HepG2 (cell line): ENCODE results near the gene SLC25A47. TPM values are rescaled to one million over a fixed set of nuclear protein-coding genes. Genes with fewer than 3 reads are reported as not detected.

Source experiments
- ARNT ChIP-seq: fragments of 450-650 bp; IDR thresholded peaks from 2 replicates; pipeline ENCODE4 v1.6.1; 2017
- CENPX ChIP-seq: sonication (generic); formaldehyde crosslinking; IDR thresholded peaks from 2 replicates; pipeline ENCODE4 v1.9.0; 2021; ENCODE audit warnings: mild to moderate bottlenecking, missing genetic modification reagents, moderate library complexity
- KAT2B ChIP-seq: fragments of 150-350 bp; IDR thresholded peaks from 2 replicates; pipeline ENCODE4 v1.6.1; 2014; ENCODE audit warnings: low read depth, low read length, borderline replicate concordance
- MIER2 ChIP-seq: IDR thresholded peaks from 2 replicates; pipeline ENCODE4 v1.6.1; 2016; ENCODE audit warnings: missing biosample characterization, missing genetic modification reagents
- PITX1 ChIP-seq: sonication (generic); formaldehyde crosslinking; IDR thresholded peaks from 2 replicates; pipeline ENCODE4 v1.5.1; 2020; ENCODE audit warnings: mild to moderate bottlenecking, missing genetic modification reagents
- RBM39 ChIP-seq: fragments of 200-400 bp; formaldehyde crosslinking; IDR thresholded peaks from one replicate; pipeline ENCODE4 v1.6.1; 2018; ENCODE audit warnings: antibody characterized with exemption, mild to moderate bottlenecking, low read depth, low read length; ENCODE audit not compliant: poor library complexity, severe bottlenecking
- RXRB ChIP-seq: IDR thresholded peaks from 2 replicates; pipeline ENCODE4 v1.6.1; 2016; ENCODE audit warnings: borderline replicate concordance, missing genetic modification reagents, missing compliant biosample characterization
- STAT5B ChIP-seq: sonication (generic); formaldehyde crosslinking; IDR thresholded peaks from 2 replicates; pipeline ENCODE4 v1.4.0; 2020; ENCODE audit warnings: missing genetic modification reagents
- TCF7L2 ChIP-seq: IDR thresholded peaks from 2 replicates; pipeline ENCODE4 v1.6.1; 2011; ENCODE audit warnings: mild to moderate bottlenecking, low read depth, low read length, moderate library complexity
- THRA ChIP-seq: sonication (generic); formaldehyde crosslinking; IDR thresholded peaks from 2 replicates; pipeline ENCODE4 v1.4.0; 2020; ENCODE audit warnings: missing genetic modification reagents, borderline replicate concordance
- TMF1 ChIP-seq: sonication (generic); formaldehyde crosslinking; IDR thresholded peaks from 2 replicates; pipeline ENCODE4 v1.8.1; 2022; ENCODE audit warnings: low read depth, missing genetic modification reagents
- YY1 ChIP-seq: IDR thresholded peaks from 2 replicates; pipeline ENCODE4 v1.6.1; 2011; ENCODE audit warnings: low read length, low read depth, moderate library complexity, mild to moderate bottlenecking; ENCODE audit not compliant: insufficient read depth, insufficient replicate concordance
- ZFP1 ChIP-seq: IDR thresholded peaks from 2 replicates; pipeline ENCODE4 v1.6.1; 2016
- ZNF382 ChIP-seq: sonication (generic); formaldehyde crosslinking; IDR thresholded peaks from 2 replicates; pipeline ENCODE4 v1.5.0; 2020; ENCODE audit warnings: missing genetic modification reagents, mild to moderate bottlenecking, borderline replicate concordance
- ZNF383 ChIP-seq: sonication (generic); formaldehyde crosslinking; IDR thresholded peaks from 2 replicates; pipeline ENCODE4 v1.4.0; 2020; ENCODE audit warnings: missing genetic modification reagents, mild to moderate bottlenecking, borderline replicate concordance
- ZNF430 ChIP-seq: sonication (generic); formaldehyde crosslinking; IDR thresholded peaks from 2 replicates; pipeline ENCODE4 v1.9.0; 2021; ENCODE audit warnings: mild to moderate bottlenecking, missing genetic modification reagents
- ZNF652 ChIP-seq: IDR thresholded peaks from 2 replicates; pipeline ENCODE4 v1.6.1; 2016; ENCODE audit warnings: low read depth, borderline replicate concordance
- ZNF672 ChIP-seq: sonication (generic); formaldehyde crosslinking; IDR thresholded peaks from 2 replicates; pipeline ENCODE4 v1.8.1; 2022; ENCODE audit warnings: missing genetic modification reagents
- polyA plus RNA-seq, 8 experiments: library from polyadenylated mRNA; depleted of rRNA in 3 of 8; stranded (reverse) in 7 of 8; unstranded in 1 of 8; fragments of >200 nt; fragmentation: Illumina TruSeq in 4 of 8; extraction: Trizol in 4 of 8; gene quantifications; 2 replicates each; pipeline versions ENCODE4 v1.2.1 to v1.2.3, GENCODE V29; 2011 to 2016; ENCODE audit warnings: low read depth in 4 of 8, missing spikeins in 1 of 8, mixed read lengths in 1 of 8; ENCODE audit not compliant: insufficient read depth in 1 of 8
- total RNA-seq, 5 experiments: library from RNA; depleted of rRNA; stranded (reverse); fragments of >200 nt; fragmentation: Illumina TruSeq; extraction: Trizol; gene quantifications; 2 replicates each; pipeline ENCODE4 v1.2.3, GENCODE V29; 2016; ENCODE audit warnings: low read depth in 1 of 5
- TF ChIP-seq, protein P1 (sequence below): sonication (generic); formaldehyde crosslinking; IDR thresholded peaks from 2 replicates; pipeline ENCODE4 v1.4.0; 2020; ENCODE audit warnings: missing genetic modification reagents
- TF ChIP-seq, protein P2 (sequence below): sonication (generic); formaldehyde crosslinking; IDR thresholded peaks from 2 replicates; pipeline ENCODE4 v1.8.0; 2023; ENCODE audit warnings: mild to moderate bottlenecking, missing genetic modification reagents
- TF ChIP-seq, protein P3 (sequence below): IDR thresholded peaks from 2 replicates; pipeline ENCODE4 v1.6.1; 2016; ENCODE audit warnings: control low read depth
- TF ChIP-seq, protein P4 (sequence below): sonication (generic); formaldehyde crosslinking; IDR thresholded peaks from 2 replicates; pipeline ENCODE4 v1.4.0; 2020; ENCODE audit warnings: missing genetic modification reagents
- TF ChIP-seq, protein P5 (sequence below): sonication (generic); formaldehyde crosslinking; IDR thresholded peaks from 2 replicates; pipeline ENCODE4 v1.4.0; 2020; ENCODE audit warnings: mild to moderate bottlenecking, missing genetic modification reagents

The SLC25A47 gene
- total and polyA plus RNA-seq, 2 of the 13 experiments (the other 11 are each of a cell fraction or from before 2014, with no cell fraction given), result 1.0 to 1.7 TPM

DNA sequence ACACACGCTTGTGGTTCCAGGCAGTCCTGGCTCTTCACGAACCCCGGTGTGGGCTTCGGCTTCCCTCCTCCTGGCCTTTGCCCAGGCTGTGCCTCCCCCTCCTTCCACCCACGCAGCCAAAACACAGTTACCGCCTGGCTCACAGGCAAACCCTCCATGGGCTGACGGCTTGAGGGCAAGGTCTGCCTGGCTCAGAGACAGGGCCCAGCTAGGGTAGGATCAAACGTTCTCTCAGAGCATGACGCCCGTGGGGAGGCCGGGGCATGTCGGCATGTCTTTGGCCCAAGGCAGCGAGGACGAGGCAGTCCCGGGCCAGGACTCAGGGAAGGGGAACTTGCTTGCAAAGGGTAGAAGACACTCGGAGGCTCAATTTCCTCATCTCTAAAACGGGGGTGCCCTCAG is 2.1 kb downstream of the SLC25A47 start (continued):
- TF ChIP-seq ZNF382 (no peak), ZNF672 (CRISPR knock-in tag) (no peak), TMF1 (CRISPR knock-in tag) (no peak), STAT5B (no peak), PITX1 (CRISPR knock-in tag) (no peak; the same call in 1 of the 2 replicates), ARNT (no peak), TCF7L2 (no peak), MIER2 (no peak), CENPX (CRISPR knock-in tag) (no peak), ZNF383 (CRISPR knock-in tag) (no peak), RBM39 (peak; percentile 8), ZNF430 (CRISPR knock-in tag) (no peak), KAT2B (no peak), YY1 (no peak), ZNF652 (no peak), THRA (CRISPR knock-in tag) (no peak), RXRB (CRISPR knock-in tag) (0 out of 2 replicates have a peak, but pooled peaks have one; percentile 48), ZFP1 (CRISPR knock-in tag) (no peak)
- TF ChIP-seq, protein P1, sequence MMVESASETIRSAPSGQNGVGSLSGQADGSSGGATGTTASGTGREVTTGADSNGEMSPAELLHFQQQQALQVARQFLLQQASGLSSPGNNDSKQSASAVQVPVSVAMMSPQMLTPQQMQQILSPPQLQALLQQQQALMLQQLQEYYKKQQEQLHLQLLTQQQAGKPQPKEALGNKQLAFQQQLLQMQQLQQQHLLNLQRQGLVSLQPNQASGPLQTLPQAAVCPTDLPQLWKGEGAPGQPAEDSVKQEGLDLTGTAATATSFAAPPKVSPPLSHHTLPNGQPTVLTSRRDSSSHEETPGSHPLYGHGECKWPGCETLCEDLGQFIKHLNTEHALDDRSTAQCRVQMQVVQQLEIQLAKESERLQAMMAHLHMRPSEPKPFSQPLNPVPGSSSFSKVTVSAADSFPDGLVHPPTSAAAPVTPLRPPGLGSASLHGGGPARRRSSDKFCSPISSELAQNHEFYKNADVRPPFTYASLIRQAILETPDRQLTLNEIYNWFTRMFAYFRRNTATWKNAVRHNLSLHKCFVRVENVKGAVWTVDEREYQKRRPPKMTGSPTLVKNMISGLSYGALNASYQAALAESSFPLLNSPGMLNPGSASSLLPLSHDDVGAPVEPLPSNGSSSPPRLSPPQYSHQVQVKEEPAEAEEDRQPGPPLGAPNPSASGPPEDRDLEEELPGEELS (CRISPR knock-in tag), result no peak
- TF ChIP-seq, protein P2, sequence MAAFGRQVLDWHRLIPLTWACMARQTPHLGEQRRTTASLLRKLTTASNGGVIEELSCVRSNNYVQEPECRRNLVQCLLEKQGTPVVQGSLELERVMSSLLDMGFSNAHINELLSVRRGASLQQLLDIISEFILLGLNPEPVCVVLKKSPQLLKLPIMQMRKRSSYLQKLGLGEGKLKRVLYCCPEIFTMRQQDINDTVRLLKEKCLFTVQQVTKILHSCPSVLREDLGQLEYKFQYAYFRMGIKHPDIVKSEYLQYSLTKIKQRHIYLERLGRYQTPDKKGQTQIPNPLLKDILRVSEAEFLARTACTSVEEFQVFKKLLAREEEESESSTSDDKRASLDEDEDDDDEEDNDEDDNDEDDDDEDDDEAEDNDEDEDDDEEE (CRISPR knock-in tag), result no peak
- TF ChIP-seq, protein P3, sequence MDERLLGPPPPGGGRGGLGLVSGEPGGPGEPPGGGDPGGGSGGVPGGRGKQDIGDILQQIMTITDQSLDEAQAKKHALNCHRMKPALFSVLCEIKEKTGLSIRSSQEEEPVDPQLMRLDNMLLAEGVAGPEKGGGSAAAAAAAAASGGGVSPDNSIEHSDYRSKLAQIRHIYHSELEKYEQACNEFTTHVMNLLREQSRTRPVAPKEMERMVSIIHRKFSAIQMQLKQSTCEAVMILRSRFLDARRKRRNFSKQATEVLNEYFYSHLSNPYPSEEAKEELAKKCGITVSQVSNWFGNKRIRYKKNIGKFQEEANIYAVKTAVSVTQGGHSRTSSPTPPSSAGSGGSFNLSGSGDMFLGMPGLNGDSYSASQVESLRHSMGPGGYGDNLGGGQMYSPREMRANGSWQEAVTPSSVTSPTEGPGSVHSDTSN, result no peak
- TF ChIP-seq, protein P4, sequence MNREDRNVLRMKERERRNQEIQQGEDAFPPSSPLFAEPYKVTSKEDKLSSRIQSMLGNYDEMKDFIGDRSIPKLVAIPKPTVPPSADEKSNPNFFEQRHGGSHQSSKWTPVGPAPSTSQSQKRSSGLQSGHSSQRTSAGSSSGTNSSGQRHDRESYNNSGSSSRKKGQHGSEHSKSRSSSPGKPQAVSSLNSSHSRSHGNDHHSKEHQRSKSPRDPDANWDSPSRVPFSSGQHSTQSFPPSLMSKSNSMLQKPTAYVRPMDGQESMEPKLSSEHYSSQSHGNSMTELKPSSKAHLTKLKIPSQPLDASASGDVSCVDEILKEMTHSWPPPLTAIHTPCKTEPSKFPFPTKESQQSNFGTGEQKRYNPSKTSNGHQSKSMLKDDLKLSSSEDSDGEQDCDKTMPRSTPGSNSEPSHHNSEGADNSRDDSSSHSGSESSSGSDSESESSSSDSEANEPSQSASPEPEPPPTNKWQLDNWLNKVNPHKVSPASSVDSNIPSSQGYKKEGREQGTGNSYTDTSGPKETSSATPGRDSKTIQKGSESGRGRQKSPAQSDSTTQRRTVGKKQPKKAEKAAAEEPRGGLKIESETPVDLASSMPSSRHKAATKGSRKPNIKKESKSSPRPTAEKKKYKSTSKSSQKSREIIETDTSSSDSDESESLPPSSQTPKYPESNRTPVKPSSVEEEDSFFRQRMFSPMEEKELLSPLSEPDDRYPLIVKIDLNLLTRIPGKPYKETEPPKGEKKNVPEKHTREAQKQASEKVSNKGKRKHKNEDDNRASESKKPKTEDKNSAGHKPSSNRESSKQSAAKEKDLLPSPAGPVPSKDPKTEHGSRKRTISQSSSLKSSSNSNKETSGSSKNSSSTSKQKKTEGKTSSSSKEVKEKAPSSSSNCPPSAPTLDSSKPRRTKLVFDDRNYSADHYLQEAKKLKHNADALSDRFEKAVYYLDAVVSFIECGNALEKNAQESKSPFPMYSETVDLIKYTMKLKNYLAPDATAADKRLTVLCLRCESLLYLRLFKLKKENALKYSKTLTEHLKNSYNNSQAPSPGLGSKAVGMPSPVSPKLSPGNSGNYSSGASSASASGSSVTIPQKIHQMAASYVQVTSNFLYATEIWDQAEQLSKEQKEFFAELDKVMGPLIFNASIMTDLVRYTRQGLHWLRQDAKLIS (CRISPR knock-in tag), result no peak
- TF ChIP-seq, protein P5, sequence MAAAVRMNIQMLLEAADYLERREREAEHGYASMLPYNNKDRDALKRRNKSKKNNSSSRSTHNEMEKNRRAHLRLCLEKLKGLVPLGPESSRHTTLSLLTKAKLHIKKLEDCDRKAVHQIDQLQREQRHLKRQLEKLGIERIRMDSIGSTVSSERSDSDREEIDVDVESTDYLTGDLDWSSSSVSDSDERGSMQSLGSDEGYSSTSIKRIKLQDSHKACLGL (CRISPR knock-in tag), result no peak
